ENCODE results near the gene ITGAL. TPM values are rescaled to one million over a fixed set of nuclear protein-coding genes. Genes with fewer than 3 reads are reported as not detected.

ITGAL gene
- total and polyA plus RNA-seq, 2 of the 13 experiments (the other 11 are each of a cell fraction or from before 2014, with no cell fraction given), result 0.86 to 1.2 TPM

GRCh38 chr16:30571445-30572322 is 99.1 kb downstream of the ITGAL start, which contains the start of gene ZNF688 (continued):
- TF ChIP-seq, protein P1, sequence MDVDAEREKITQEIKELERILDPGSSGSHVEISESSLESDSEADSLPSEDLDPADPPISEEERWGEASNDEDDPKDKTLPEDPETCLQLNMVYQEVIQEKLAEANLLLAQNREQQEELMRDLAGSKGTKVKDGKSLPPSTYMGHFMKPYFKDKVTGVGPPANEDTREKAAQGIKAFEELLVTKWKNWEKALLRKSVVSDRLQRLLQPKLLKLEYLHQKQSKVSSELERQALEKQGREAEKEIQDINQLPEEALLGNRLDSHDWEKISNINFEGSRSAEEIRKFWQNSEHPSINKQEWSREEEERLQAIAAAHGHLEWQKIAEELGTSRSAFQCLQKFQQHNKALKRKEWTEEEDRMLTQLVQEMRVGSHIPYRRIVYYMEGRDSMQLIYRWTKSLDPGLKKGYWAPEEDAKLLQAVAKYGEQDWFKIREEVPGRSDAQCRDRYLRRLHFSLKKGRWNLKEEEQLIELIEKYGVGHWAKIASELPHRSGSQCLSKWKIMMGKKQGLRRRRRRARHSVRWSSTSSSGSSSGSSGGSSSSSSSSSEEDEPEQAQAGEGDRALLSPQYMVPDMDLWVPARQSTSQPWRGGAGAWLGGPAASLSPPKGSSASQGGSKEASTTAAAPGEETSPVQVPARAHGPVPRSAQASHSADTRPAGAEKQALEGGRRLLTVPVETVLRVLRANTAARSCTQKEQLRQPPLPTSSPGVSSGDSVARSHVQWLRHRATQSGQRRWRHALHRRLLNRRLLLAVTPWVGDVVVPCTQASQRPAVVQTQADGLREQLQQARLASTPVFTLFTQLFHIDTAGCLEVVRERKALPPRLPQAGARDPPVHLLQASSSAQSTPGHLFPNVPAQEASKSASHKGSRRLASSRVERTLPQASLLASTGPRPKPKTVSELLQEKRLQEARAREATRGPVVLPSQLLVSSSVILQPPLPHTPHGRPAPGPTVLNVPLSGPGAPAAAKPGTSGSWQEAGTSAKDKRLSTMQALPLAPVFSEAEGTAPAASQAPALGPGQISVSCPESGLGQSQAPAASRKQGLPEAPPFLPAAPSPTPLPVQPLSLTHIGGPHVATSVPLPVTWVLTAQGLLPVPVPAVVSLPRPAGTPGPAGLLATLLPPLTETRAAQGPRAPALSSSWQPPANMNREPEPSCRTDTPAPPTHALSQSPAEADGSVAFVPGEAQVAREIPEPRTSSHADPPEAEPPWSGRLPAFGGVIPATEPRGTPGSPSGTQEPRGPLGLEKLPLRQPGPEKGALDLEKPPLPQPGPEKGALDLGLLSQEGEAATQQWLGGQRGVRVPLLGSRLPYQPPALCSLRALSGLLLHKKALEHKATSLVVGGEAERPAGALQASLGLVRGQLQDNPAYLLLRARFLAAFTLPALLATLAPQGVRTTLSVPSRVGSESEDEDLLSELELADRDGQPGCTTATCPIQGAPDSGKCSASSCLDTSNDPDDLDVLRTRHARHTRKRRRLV (CRISPR knock-in tag; IDR thresholded peaks at IDR 0.05), result no peak
- no peak for TF ChIP-seq SOX6 (IDR thresholded peaks at IDR 0.05)
- TF ChIP-seq SOX6 (CRISPR knock-in tag; IDR thresholded peaks at IDR 0.05), result peak; percentile 26; the same call in 1 of the 2 replicates
- TF ChIP-seq ZNF878 (CRISPR knock-in tag; IDR thresholded peaks at IDR 0.05), result peak; percentile 81; the same call in 1 of the 2 replicates
- TF ChIP-seq HOXD1 (CRISPR knock-in tag; IDR thresholded peaks at IDR 0.05), result peak; percentile 53
- peak; percentile 96 for TF ChIP-seq MXD4 (CRISPR knock-in tag; IDR thresholded peaks at IDR 0.05)
- TF ChIP-seq BRF2 (CRISPR knock-in tag; IDR thresholded peaks at IDR 0.05), result no peak; the same call in 1 of the 2 replicates
- peak; percentile 96 for TF ChIP-seq ZNF224 (CRISPR knock-in tag; IDR thresholded peaks at IDR 0.05)
- TF ChIP-seq, protein P2, sequence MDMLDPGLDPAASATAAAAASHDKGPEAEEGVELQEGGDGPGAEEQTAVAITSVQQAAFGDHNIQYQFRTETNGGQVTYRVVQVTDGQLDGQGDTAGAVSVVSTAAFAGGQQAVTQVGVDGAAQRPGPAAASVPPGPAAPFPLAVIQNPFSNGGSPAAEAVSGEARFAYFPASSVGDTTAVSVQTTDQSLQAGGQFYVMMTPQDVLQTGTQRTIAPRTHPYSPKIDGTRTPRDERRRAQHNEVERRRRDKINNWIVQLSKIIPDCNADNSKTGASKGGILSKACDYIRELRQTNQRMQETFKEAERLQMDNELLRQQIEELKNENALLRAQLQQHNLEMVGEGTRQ (IDR thresholded peaks at IDR 0.05; ENCODE audit: low read depth, low read length), result no peak
- TF ChIP-seq, protein P2 (CRISPR knock-in tag; IDR thresholded peaks at IDR 0.05; ENCODE audit: borderline replicate concordance), result peak; percentile 42; the same call in 1 of the 2 replicates
- peak; percentile 72; the same call in 1 of the 2 replicates for TF ChIP-seq ATF7-NPFF (CRISPR knock-in tag; IDR thresholded peaks at IDR 0.05; ENCODE audit: low read depth)
- TF ChIP-seq TAF15 (IDR thresholded peaks at IDR 0.05; ENCODE audit: low read depth, low read length, poor library complexity, severe bottlenecking), result peak; percentile 71
- TF ChIP-seq PAXIP1 (CRISPR knock-in tag; conservative IDR thresholded peaks at IDR 0.05), result peak; percentile 47
- TF ChIP-seq, protein P3, sequence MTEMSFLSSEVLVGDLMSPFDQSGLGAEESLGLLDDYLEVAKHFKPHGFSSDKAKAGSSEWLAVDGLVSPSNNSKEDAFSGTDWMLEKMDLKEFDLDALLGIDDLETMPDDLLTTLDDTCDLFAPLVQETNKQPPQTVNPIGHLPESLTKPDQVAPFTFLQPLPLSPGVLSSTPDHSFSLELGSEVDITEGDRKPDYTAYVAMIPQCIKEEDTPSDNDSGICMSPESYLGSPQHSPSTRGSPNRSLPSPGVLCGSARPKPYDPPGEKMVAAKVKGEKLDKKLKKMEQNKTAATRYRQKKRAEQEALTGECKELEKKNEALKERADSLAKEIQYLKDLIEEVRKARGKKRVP (CRISPR knock-in tag; IDR thresholded peaks at IDR 0.05), result peak in 1 of 2 experiments; percentile 65; a peak in 2 of 4 replicates
